ENCODE results near the gene TNFRSF17. TPM values are rescaled to one million over a fixed set of nuclear protein-coding genes. Genes with fewer than 3 reads are reported as not detected.

TNFRSF17 gene
- polyA plus RNA-seq, 2 of the 4 experiments (the other 2 are of a cell fraction), result not detected

GRCh38 chr16:11977376-11978041, 12.5 kb downstream of the TNFRSF17 start:
- DNase-seq (ENCODE audit: low read depth in 1 of 2, low spot score in 1 of 2), result peak in 1 of 2 experiments; percentile 51
- no peaks in the 10 kb centered on the region for H3K9me3 ChIP-seq
- no peak for FAIRE-seq
- peak; percentile 70 to 73 for ATAC-seq
- TF ChIP-seq BHLHE40 (IDR thresholded peaks at IDR 0.05; ENCODE audit: low read depth, low read length), result no peak
- 0 out of 2 replicates have a peak, but pooled peaks have one; percentile 3 for TF ChIP-seq NFE2L2 (conservative IDR thresholded peaks at IDR 0.05; ENCODE audit: low read length)
- peaks cover 8% of the 10 kb centered on the region for H3K4me1 ChIP-seq
- H3K4me2 ChIP-seq, result peak overlapping the region; percentile 90
- H3K27ac ChIP-seq, result peak overlapping the region; percentile 77 to 95; a peak in 5 of 6 replicates
- 22% methylated on average over 12 of the region's 12 CpGs for WGBS (ENCODE audit: missing lambda C conversion rate)
- CTCF ChIA-PET, result interaction anchor here (0.7 to 3.4 kb wide), 3 partner anchors 23 to 90 kb away, joined by 4 to 22 read pairs (median 6); no protein-coding TSS in a partner anchor
- H3K4me3 ChIP-seq, result peak overlapping the region; percentile 76
- POLR2A ChIA-PET, result interaction anchor here (0.8 to 2.1 kb wide), 4 partner anchors 10 to 64 kb away, joined by 3 to 21 read pairs (median 6); partner anchors contain the start of gene GSPT1

- CTCF ChIA-PET, result interaction anchor here (1.6 to 3.4 kb wide), 2 partner anchors 84 to 90 kb away, joined by 6 to 22 read pairs; no protein-coding TSS in a partner anchor
- TF ChIP-seq TFCP2L1 (CRISPR knock-in tag; IDR thresholded peaks at IDR 0.05) (no peak), CTCF (IDR thresholded peaks at IDR 0.05) (no peak), EP300 (IDR thresholded peaks at IDR 0.05) (no peak), RFX5 (IDR thresholded peaks at IDR 0.05) (no peak), NPAS2 (CRISPR knock-in tag; IDR thresholded peaks at IDR 0.05; ENCODE audit: borderline replicate concordance) (no peak), HDAC2 (IDR thresholded peaks at IDR 0.05) (no peak), CBX2 (IDR thresholded peaks at IDR 0.05; ENCODE audit: borderline replicate concordance, low read depth) (no peak), JUN (IDR thresholded peaks at IDR 0.05) (no peak), SMC3 (IDR thresholded peaks at IDR 0.05) (no peak), MAZ (IDR thresholded peaks at IDR 0.05; ENCODE audit: borderline replicate concordance, low read depth, low read length) (no peak), FOSB (CRISPR knock-in tag; IDR thresholded peaks at IDR 0.05) (no peak), CBX8 (IDR thresholded peaks at IDR 0.05) (no peak), BCL3 (IDR thresholded peaks at IDR 0.05) (no peak), ZFP36 (IDR thresholded peaks at IDR 0.05; ENCODE audit: borderline replicate concordance, partially characterized antibody) (no peak), KDM5A (IDR thresholded peaks at IDR 0.05) (no peak), GATA3 (IDR thresholded peaks at IDR 0.05; ENCODE audit: borderline replicate concordance) (no peak)
- peak overlapping the region; percentile 90 for H3K4me2 ChIP-seq
- POLR2A ChIA-PET, result interaction anchor here (2.1 kb wide), 1 partner anchor 62 kb away, joined by 21 read pairs; the partner anchor contains the start of gene GSPT1
- DNase-seq (ENCODE audit: low read depth in 1 of 2, low spot score in 1 of 2), result no peak
- no peaks in the 10 kb centered on the region for H3K9me3 ChIP-seq
- H3K4me3 ChIP-seq, result no peak overlapping the region
- H3K4me1 ChIP-seq, result peaks cover 8% of the 10 kb centered on the region
- H3K27ac ChIP-seq, result peak overlapping the region in 1 of 2 experiments; percentile 95; a peak in 3 of 6 replicates
- ATAC-seq, result no peak
- no peak for FAIRE-seq
- WGBS (ENCODE audit: missing lambda C conversion rate), result 74% methylated on average over 2 of the region's 2 CpGs
Measured at GRCh38 chr16:11978080-11978479, 13.1 kb downstream of the TNFRSF17 start.

GRCh38 chr16:11979013-11979672, 14.1 kb downstream of the TNFRSF17 start:
- H3K4me3 ChIP-seq, result no peak overlapping the region
- no peak overlapping the region for H3K4me2 ChIP-seq
- ChIA-PET POLR2A (no interaction called here), CTCF (interaction anchor here (1.1 to 3.4 kb wide), 2 partner anchors 11 to 89 kb away, joined by 3 to 22 read pairs; no protein-coding TSS in a partner anchor)
- FAIRE-seq (no peak), DNase-seq (ENCODE audit: low read depth in 1 of 2, low spot score in 1 of 2) (no peak), ATAC-seq (no peak)
- no peaks in the 10 kb centered on the region for H3K9me3 ChIP-seq
- H3K27ac ChIP-seq, result no peak overlapping the region
- WGBS (ENCODE audit: missing lambda C conversion rate), result 72% methylated on average over 9 of the region's 9 CpGs
- TF ChIP-seq KDM5A (IDR thresholded peaks at IDR 0.05) (no peak), HOXA7 (CRISPR knock-in tag; IDR thresholded peaks at IDR 0.05) (no peak), CHD4 (IDR thresholded peaks at IDR 0.05; ENCODE audit: borderline replicate concordance) (no peak), SMC3 (IDR thresholded peaks at IDR 0.05) (no peak), MAZ (IDR thresholded peaks at IDR 0.05; ENCODE audit: borderline replicate concordance, low read depth, low read length) (no peak), NR3C1 (IDR thresholded peaks at IDR 0.05) (no peak), RCOR1 (IDR thresholded peaks at IDR 0.05; ENCODE audit: low read depth, low read length) (no peak), CBX8 (IDR thresholded peaks at IDR 0.05) (no peak), FOXS1 (CRISPR knock-in tag; IDR thresholded peaks at IDR 0.05) (no peak), EHF (CRISPR knock-in tag; IDR thresholded peaks at IDR 0.05) (no peak), MAFK (IDR thresholded peaks at IDR 0.05; ENCODE audit: partially characterized antibody) (no peak), NFE2L2 (conservative IDR thresholded peaks at IDR 0.05; ENCODE audit: low read length) (no peak)
- H3K4me1 ChIP-seq, result peaks cover 8% of the 10 kb centered on the region

All from A549 (cell line).